CD14-positive monocyte (primary cell): ENCODE measurements around the gene TARM1. TPM values are rescaled to one million over a fixed set of nuclear protein-coding genes. Genes with fewer than 3 reads are reported as not detected.

Source experiments
- DNase-seq, 3 donors: peaks; one replicate each; pipeline ENCODE4 v3.0.0-alpha.2; 2011 to 2022
- H2AFZ ChIP-seq: 2 replicates; pipeline ENCODE4 v1.6.0; 2012; ENCODE audit warnings: mild to moderate bottlenecking, low read depth, low read length, inconsistent platforms; ENCODE audit not compliant: insufficient read depth, poor library complexity, severe bottlenecking
- H3K27ac ChIP-seq, 2 donors: 1 replicate in 1 of 2; 2 replicates in 1 of 2; pipeline ENCODE4 v1.5.1; 2012 to 2013; ENCODE audit warnings: low read length in 2 of 2, control low read depth in 1 of 2, inconsistent platforms in 1 of 2, low read depth in 1 of 2, mild to moderate bottlenecking in 1 of 2
- H3K27me3 ChIP-seq, 2 donors: one replicate each; pipeline versions ENCODE4 v1.6.0 to v1.6.1; 2011 to 2013; ENCODE audit warnings: low read length in 2 of 2; ENCODE audit not compliant: control insufficient read depth in 2 of 2, insufficient read depth in 2 of 2
- H3K36me3 ChIP-seq, 2 donors: replicated peaks in 1 of 2; 1 replicate in 1 of 2; 2 replicates in 1 of 2; pipeline versions ENCODE4 v1.5.1 to v1.6.1; 2012 to 2013; ENCODE audit warnings: low read length in 2 of 2, control low read depth in 1 of 2, inconsistent platforms in 1 of 2, mild to moderate bottlenecking in 1 of 2; ENCODE audit not compliant: insufficient read depth in 2 of 2, control insufficient read depth in 1 of 2
- H3K4me1 ChIP-seq, 2 donors: 1 replicate in 1 of 2; 2 replicates in 1 of 2; pipeline versions ENCODE4 v1.5.1 to v1.6.1; 2012 to 2013; ENCODE audit warnings: low read length in 2 of 2, control low read depth in 1 of 2, inconsistent platforms in 1 of 2, mild to moderate bottlenecking in 1 of 2, moderate library complexity in 1 of 2; ENCODE audit not compliant: insufficient read depth in 2 of 2, control insufficient read depth in 1 of 2
- H3K4me2 ChIP-seq: replicated peaks from 2 replicates; pipeline ENCODE3; 2012; ENCODE audit warnings: low read length, moderate library complexity, mild to moderate bottlenecking; ENCODE audit not compliant: poor library complexity, severe bottlenecking; ENCODE audit errors: extremely low read depth
- H3K4me3 ChIP-seq, 3 experiments: fragments of 200-600 bp in 1 of 3; sonication (generic) in 1 of 3; replicated peaks in 1 of 3; 1 replicate in 2 of 3; 2 replicates in 1 of 3; pipeline ENCODE4 v1.5.1; 2011 to 2013; ENCODE audit warnings: low read length in 3 of 3, mild to moderate bottlenecking in 3 of 3, control low read depth in 2 of 3, low read depth in 2 of 3, inconsistent platforms in 1 of 3, moderate library complexity in 1 of 3
- H3K79me2 ChIP-seq: 2 replicates; pipeline ENCODE4 v1.6.0; 2012; ENCODE audit warnings: mild to moderate bottlenecking, control low read depth, inconsistent platforms, low read length, moderate library complexity; ENCODE audit not compliant: insufficient read depth
- H3K9ac ChIP-seq: 2 replicates; pipeline ENCODE4 v1.6.0; 2017; ENCODE audit warnings: low read length, mild to moderate bottlenecking; ENCODE audit not compliant: insufficient read depth, poor library complexity, severe bottlenecking
- H3K9me3 ChIP-seq, 2 donors: replicated peaks in 1 of 2; 1 replicate in 1 of 2; 2 replicates in 1 of 2; pipeline versions ENCODE4 v1.5.1 to v1.6.1; 2012 to 2013; ENCODE audit warnings: low read length in 2 of 2, control low read depth in 1 of 2; ENCODE audit not compliant: control insufficient read depth in 1 of 2, insufficient read depth in 1 of 2
- H4K20me1 ChIP-seq: 2 replicates; pipeline ENCODE4 v1.6.0; 2012; ENCODE audit warnings: mild to moderate bottlenecking, low read length, control low read depth, moderate library complexity; ENCODE audit not compliant: insufficient read depth
- H3K27ac Mint-ChIP-seq, 7 donors: one replicate each; pipeline ENCODE4 v1.8.0; 2020; ENCODE audit warnings: mild to moderate bottlenecking in 7 of 7, mixed read lengths in 7 of 7, moderate library complexity in 6 of 7, inconsistent platforms in 2 of 7
- H3K27me3 Mint-ChIP-seq, 3 donors: one replicate each; pipeline ENCODE4 v1.8.0; 2021 to 2022; ENCODE audit warnings: low read depth in 3 of 3, mild to moderate bottlenecking in 3 of 3, mixed read lengths in 3 of 3, moderate library complexity in 3 of 3, inconsistent platforms in 1 of 3
- H3K36me3 Mint-ChIP-seq, 2 donors: one replicate each; pipeline ENCODE4 v1.8.0; 2020; ENCODE audit warnings: mixed read lengths in 2 of 2, inconsistent platforms in 1 of 2, mild to moderate bottlenecking in 1 of 2
- H3K4me1 Mint-ChIP-seq: one replicate; pipeline ENCODE4 v1.8.0; 2020; ENCODE audit warnings: mild to moderate bottlenecking, mixed read lengths
- H3K4me3 Mint-ChIP-seq, 2 donors: one replicate each; pipeline ENCODE4 v1.8.0; 2020; ENCODE audit warnings: mild to moderate bottlenecking in 2 of 2, mixed read lengths in 2 of 2, moderate library complexity in 1 of 2
- H3K9me3 Mint-ChIP-seq, 7 donors: one replicate each; pipeline ENCODE4 v1.8.0; 2020 to 2022; ENCODE audit warnings: mixed read lengths in 7 of 7, mild to moderate bottlenecking in 6 of 7, moderate library complexity in 6 of 7, inconsistent platforms in 2 of 7
- WGBS: methylation state at CpG from one replicate; pipeline ENCODE4 v1.1.5; 2013; ENCODE audit warnings: missing lambda C conversion rate; ENCODE audit not compliant: insufficient coverage; 5-methylcytosine and 5-hydroxymethylcytosine counted together
- intact Hi-C, 2 donors: fragments of 100-400 bp; cut with micrococcal nuclease; formaldehyde crosslinking; loops; one replicate each; pipeline versions ENCODE4 v1.15.0 to v1.15.1; 2023
- polyA plus RNA-seq, 3 donors: library from polyadenylated mRNA; depleted of rRNA in 1 of 3; unstranded in 2 of 3; stranded (reverse) in 1 of 3; fragments of 300-500 nt in 2 of 3; fragments of >200 nt in 1 of 3; fragmentation: Illumina TruSeq in 2 of 3; gene quantifications; 1 replicate in 2 of 3; 2 replicates in 1 of 3; pipeline ENCODE4 v1.2.3, GENCODE V29; 2012 to 2021
- TF ChIP-seq, protein P1 (sequence below): fragments of 200-600 bp; IDR thresholded peaks from one replicate; pipeline ENCODE4 v1.8.0; 2022; ENCODE audit warnings: antibody characterized with exemption, mild to moderate bottlenecking

The TARM1 gene
- polyA plus RNA-seq, 3 donors = 0.89 to 1.2 TPM; not detected in 1

- no peak overlapping the region for H2AFZ ChIP-seq
- no peaks in the 10 kb centered on the region for H3K9me3 ChIP-seq
- no peaks in the 10 kb centered on the region for H3K79me2 ChIP-seq
- H3K27me3 Mint-ChIP-seq = peaks cover 4 to 10% (median 8%) of the 10 kb centered on the region in 3 donors
- H3K27ac Mint-ChIP-seq = no peak overlapping the region
- 89% methylated on average over 5 of the region's 7 CpGs for WGBS
- intact Hi-C loops = loop anchor here in 1 of 2 donors (10.0 kb wide), 2 partner anchors 152 to 202 kb away; partner anchors contain the start of gene NLRP12
- peak overlapping the region in 1 of 2 donors; percentile 20 for H3K4me3 Mint-ChIP-seq
- peaks cover 0 to 3% of the 10 kb centered on the region in 2 donors for H3K27me3 ChIP-seq
- no peaks in the 10 kb centered on the region for H3K36me3 ChIP-seq
- H3K36me3 Mint-ChIP-seq = no peaks in the 10 kb centered on the region
- no peaks in the 10 kb centered on the region for H4K20me1 ChIP-seq
- no peak overlapping the region for H3K4me2 ChIP-seq
- H3K9me3 Mint-ChIP-seq = peaks cover 0 to 6% (median 0%) of the 10 kb centered on the region in 7 donors
- peaks cover 52% of the 10 kb centered on the region for H3K4me1 Mint-ChIP-seq
- TF ChIP-seq, protein P1, sequence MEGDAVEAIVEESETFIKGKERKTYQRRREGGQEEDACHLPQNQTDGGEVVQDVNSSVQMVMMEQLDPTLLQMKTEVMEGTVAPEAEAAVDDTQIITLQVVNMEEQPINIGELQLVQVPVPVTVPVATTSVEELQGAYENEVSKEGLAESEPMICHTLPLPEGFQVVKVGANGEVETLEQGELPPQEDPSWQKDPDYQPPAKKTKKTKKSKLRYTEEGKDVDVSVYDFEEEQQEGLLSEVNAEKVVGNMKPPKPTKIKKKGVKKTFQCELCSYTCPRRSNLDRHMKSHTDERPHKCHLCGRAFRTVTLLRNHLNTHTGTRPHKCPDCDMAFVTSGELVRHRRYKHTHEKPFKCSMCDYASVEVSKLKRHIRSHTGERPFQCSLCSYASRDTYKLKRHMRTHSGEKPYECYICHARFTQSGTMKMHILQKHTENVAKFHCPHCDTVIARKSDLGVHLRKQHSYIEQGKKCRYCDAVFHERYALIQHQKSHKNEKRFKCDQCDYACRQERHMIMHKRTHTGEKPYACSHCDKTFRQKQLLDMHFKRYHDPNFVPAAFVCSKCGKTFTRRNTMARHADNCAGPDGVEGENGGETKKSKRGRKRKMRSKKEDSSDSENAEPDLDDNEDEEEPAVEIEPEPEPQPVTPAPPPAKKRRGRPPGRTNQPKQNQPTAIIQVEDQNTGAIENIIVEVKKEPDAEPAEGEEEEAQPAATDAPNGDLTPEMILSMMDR = no peak
- H3K27ac ChIP-seq = no peak overlapping the region
- no peak for DNase-seq
- H3K4me1 ChIP-seq = peaks cover 48 to 57% of the 10 kb centered on the region in 2 donors
- H3K4me3 ChIP-seq = no peak overlapping the region
- no peak overlapping the region for H3K9ac ChIP-seq
These were observed 54.5 kb downstream of the TARM1 start for GRCh38 chr19:54026656-54027055.

GRCh38 chr19:54024660-54025059, 56.5 kb downstream of the TARM1 start:
- Histone ChIP-seq H3K9me3 (no peaks in the 10 kb centered on the region), H3K9ac (no peak overlapping the region), H4K20me1 (no peaks in the 10 kb centered on the region), H3K4me2 (no peak overlapping the region), H2AFZ (no peak overlapping the region), H3K27me3 (no peaks in the 10 kb centered on the region), H3K4me3 (no peak overlapping the region), H3K36me3 (no peaks in the 10 kb centered on the region), H3K27ac (no peak overlapping the region), H3K79me2 (no peaks in the 10 kb centered on the region), H3K4me1 (peaks cover 62% of the 10 kb centered on the region in 2 donors)
- TF ChIP-seq, protein P1 = no peak
- Mint-ChIP-seq H3K4me1 (peaks cover 62% of the 10 kb centered on the region), H3K4me3 (no peak overlapping the region), H3K27me3 (peaks cover 4 to 8% (median 4%) of the 10 kb centered on the region in 3 donors), H3K9me3 (peaks cover 0 to 6% (median 0%) of the 10 kb centered on the region in 7 donors), H3K27ac (peak overlapping the region in 2 of 7 donors; percentile 93 to 100), H3K36me3 (peaks cover 0 to 3% of the 10 kb centered on the region in 2 donors)
- 76% methylated on average over 9 of the region's 9 CpGs for WGBS
- intact Hi-C loops = loop anchor here (5.0 to 10.0 kb wide), 5 partner anchors 42 to 202 kb away; partner anchors contain the start of gene NLRP12 (in 2 of the 2)
- DNase-seq = no peak
